Mesothelial cell of epicardium (in vitro differentiated cells): ENCODE results near the gene EMILIN1. TPM values are rescaled to one million over a fixed set of nuclear protein-coding genes. Genes with fewer than 3 reads are reported as not detected.

Source experiments
- DNase-seq, 2 experiments: peaks; one replicate each; pipeline ENCODE4 v3.0.0; 2021; ENCODE audit warnings: low spot score in 2 of 2; ENCODE audit not compliant: unreplicated experiment in 2 of 2
- H3K27ac Mint-ChIP-seq: 2 replicates; pipeline ENCODE4 v1.8.0; 2021; ENCODE audit warnings: mixed read lengths
- H3K27me3 Mint-ChIP-seq: 2 replicates; pipeline ENCODE4 v1.8.0; 2021; ENCODE audit warnings: low read depth, mixed read lengths
- H3K36me3 Mint-ChIP-seq: 2 replicates; pipeline ENCODE4 v1.8.0; 2021; ENCODE audit warnings: mixed read lengths
- H3K4me1 Mint-ChIP-seq: 2 replicates; pipeline ENCODE4 v1.8.0; 2021; ENCODE audit warnings: mixed read lengths
- H3K4me3 Mint-ChIP-seq: 2 replicates; pipeline ENCODE4 v1.8.0; 2021; ENCODE audit warnings: mild to moderate bottlenecking, moderate library complexity, mixed read lengths
- H3K9me3 Mint-ChIP-seq: 2 replicates; pipeline ENCODE4 v1.8.0; 2021; ENCODE audit warnings: mixed read lengths
- total RNA-seq: library from RNA; stranded (reverse); gene quantifications from 3 replicates; pipeline ENCODE4 v1.2.1, GENCODE V29; 2021
- TF ChIP-seq, protein P1 (sequence below): fragments of 200-600 bp; sonication (generic); IDR thresholded peaks from one replicate; pipeline ENCODE4 v1.5.0; 2021; ENCODE audit warnings: antibody characterized with exemption; ENCODE audit not compliant: unreplicated experiment

Gene EMILIN1
- total RNA-seq, 1 donor from 2014 or later: 179 TPM

DNA sequence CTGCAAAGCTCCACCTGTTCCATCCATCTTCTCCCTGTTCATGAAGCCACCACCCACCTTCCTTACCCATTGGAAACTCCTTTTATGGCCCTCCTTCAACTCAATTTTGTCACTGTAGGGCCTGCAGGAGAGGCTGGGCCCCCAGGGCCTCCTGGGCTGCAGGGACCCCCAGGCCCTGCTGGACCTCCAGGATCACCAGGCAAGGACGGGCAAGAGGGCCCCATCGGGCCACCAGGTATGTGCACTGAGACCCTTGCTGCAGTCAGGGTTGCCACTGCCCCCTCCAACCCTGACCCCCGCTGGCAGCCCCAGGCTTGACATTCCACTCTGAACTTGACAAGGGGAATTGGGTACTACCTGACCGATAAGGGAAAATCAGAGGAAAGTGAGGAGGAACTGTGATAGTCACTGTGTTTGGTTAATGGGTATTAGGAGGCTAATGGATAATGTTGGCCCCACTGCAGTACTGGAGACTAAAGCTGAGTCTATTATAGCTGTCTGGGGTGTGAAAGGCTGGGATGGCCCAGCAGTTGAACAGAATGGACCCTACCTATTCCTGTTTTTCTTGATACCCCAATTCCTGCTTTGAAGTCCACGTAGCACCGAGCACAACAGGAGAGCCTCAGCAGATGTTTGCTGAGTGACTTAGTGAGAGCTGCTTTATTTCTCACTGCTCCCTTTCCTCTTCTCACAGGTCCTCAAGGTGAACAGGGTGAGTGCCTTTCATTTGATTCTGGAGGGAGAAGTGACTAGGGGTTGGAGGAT lies 6.1 kb downstream of the EMILIN1 start:
- no peaks in the 10 kb centered on the region for H3K9me3 Mint-ChIP-seq
- no peak overlapping the region for H3K4me3 Mint-ChIP-seq
- no peak overlapping the region for H3K27ac Mint-ChIP-seq
- DNase-seq: no peak
- TF ChIP-seq, protein P1, sequence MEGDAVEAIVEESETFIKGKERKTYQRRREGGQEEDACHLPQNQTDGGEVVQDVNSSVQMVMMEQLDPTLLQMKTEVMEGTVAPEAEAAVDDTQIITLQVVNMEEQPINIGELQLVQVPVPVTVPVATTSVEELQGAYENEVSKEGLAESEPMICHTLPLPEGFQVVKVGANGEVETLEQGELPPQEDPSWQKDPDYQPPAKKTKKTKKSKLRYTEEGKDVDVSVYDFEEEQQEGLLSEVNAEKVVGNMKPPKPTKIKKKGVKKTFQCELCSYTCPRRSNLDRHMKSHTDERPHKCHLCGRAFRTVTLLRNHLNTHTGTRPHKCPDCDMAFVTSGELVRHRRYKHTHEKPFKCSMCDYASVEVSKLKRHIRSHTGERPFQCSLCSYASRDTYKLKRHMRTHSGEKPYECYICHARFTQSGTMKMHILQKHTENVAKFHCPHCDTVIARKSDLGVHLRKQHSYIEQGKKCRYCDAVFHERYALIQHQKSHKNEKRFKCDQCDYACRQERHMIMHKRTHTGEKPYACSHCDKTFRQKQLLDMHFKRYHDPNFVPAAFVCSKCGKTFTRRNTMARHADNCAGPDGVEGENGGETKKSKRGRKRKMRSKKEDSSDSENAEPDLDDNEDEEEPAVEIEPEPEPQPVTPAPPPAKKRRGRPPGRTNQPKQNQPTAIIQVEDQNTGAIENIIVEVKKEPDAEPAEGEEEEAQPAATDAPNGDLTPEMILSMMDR: no peak
- peaks cover 32% of the 10 kb centered on the region for H3K4me1 Mint-ChIP-seq
- H3K36me3 Mint-ChIP-seq: no peaks in the 10 kb centered on the region
- H3K27me3 Mint-ChIP-seq: peaks cover 18% of the 10 kb centered on the region

DNA sequence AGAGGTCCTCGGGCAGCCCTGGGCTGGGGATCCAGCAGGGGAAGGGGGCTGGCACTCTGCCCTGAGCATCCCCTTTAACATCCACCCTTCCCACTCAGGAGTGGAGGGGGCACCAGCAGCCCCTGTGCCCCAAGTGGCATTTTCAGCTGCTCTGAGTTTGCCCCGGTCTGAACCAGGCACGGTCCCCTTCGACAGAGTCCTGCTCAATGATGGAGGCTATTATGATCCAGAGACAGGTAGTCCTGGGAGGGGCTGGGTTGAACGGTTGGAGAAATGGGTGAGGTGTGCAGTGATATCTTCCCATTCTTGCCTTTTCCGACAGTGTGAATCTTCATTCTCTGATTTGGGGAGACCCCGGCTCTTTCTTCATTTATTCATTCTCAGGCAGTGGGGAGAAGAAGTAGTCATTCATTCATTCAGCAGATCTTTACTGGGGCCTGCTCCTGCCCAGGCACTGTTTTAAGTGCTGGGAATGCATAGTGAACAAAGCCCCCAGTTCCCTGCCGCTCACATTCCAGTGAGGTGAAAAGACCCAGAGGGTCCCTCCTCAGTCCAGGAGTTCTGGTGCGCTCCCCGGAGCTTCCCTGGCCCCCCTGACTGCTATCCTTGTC lies 6.8 kb downstream of the EMILIN1 start:
- Mint-ChIP-seq H3K9me3 (no peaks in the 10 kb centered on the region), H3K4me3 (peak overlapping the region; percentile 70), H3K4me1 (peaks cover 26% of the 10 kb centered on the region), H3K36me3 (no peaks in the 10 kb centered on the region), H3K27ac (peak overlapping the region; percentile 35), H3K27me3 (peaks cover 18% of the 10 kb centered on the region)
- DNase-seq: no peak
- TF ChIP-seq, protein P1: no peak

DNA sequence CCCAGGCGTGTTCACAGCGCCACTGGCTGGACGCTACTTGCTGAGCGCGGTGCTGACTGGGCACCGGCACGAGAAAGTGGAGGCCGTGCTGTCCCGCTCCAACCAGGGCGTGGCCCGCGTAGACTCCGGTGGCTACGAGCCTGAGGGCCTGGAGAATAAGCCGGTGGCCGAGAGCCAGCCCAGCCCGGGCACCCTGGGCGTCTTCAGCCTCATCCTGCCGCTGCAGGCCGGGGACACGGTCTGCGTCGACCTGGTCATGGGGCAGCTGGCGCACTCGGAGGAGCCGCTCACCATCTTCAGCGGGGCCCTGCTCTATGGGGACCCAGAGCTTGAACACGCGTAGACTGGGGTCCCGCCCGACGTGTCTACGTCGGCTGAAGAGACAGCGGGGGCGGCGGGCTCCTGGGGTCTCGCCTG lies 7.3 kb downstream of the EMILIN1 start:
- Mint-ChIP-seq H3K4me3 (peak overlapping the region; percentile 70), H3K4me1 (peaks cover 24% of the 10 kb centered on the region)
- DNase-seq: no peak

DNA sequence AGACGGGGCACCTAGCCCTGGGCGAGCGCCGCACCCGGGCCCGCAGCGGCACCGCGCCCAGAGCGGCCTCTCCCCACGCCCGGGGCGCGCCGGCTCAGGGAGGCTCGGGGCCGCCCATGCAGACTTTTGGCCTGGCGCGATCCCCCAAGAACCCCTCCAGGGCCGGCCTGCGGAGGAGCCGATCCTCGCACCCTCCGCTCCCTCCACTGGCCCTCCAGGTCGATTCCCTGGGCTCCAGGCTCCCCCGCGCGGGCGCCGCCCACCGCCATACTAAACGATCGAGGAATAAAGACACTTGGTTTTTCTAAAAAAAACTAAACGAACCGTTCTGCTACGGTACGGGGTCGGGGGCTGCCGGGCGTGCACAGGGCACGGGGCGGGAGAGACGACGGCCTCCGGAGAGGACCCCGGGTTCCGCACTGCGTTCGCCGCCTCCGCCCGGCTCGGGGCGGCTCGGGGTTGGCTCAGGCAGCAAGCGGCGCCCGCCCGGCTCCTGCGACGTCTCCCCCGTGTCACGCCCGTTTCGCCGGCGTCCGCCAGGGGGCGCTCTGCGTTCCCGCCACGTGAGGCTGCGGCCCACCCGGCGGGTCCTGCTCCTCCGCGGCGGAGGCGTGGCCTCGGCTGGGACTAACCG lies 7.8 kb downstream of the EMILIN1 start:
- peak; percentile 93 to 99 for DNase-seq
- Mint-ChIP-seq H3K27me3 (peaks cover 18% of the 10 kb centered on the region), H3K36me3 (no peaks in the 10 kb centered on the region), H3K27ac (peak overlapping the region; percentile 82), H3K9me3 (no peaks in the 10 kb centered on the region), H3K4me3 (peak overlapping the region; percentile 72), H3K4me1 (peaks cover 19% of the 10 kb centered on the region)
- TF ChIP-seq, protein P1: peak; percentile 97

More for the DNA sequence above, 7.3 kb downstream of the EMILIN1 start:
- Mint-ChIP-seq H3K9me3 (no peaks in the 10 kb centered on the region), H3K36me3 (no peaks in the 10 kb centered on the region), H3K27me3 (peaks cover 18% of the 10 kb centered on the region), H3K27ac (no peak overlapping the region)
- TF ChIP-seq, protein P1: no peak

DNA sequence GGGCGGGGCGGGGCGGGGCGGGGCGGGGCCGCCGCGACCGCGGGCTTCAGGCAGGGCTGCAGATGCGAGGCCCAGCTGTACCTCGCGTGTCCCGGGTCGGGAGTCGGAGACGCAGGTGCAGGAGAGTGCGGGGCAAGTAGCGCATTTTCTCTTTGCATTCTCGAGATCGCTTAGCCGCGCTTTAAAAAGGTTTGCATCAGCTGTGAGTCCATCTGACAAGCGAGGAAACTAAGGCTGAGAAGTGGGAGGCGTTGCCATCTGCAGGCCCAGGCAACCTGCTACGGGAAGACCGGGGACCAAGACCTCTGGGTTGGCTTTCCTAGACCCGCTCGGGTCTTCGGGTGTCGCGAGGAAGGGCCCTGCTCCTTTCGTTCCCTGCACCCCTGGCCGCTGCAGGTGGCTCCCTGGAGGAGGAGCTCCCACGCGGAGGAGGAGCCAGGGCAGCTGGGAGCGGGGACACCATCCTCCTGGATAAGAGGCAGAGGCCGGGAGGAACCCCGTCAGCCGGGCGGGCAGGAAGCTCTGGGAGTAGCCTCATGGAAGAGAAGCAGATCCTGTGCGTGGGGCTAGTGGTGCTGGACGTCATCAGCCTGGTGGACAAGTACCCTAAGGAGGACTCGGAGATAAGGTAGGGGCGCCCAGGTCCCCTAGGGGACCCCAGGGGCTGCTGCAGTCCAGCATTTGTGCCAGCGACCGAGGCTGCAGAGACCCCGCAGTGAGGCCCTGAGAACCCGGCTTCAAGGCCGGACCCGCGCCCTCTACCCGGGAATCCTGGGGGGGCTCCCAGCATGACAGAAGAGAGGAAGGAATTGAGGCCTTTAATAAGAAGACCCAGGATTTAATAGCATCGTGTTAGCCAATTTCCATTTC lies 8.5 kb downstream of the EMILIN1 start, which contains the start of gene KHK:
TSS of gene KHK (plus strand) at position 49 of the 870 bp plus-strand sequence. CDS start at position 537, 488 bp downstream.
- peak in 1 of 2 experiments; percentile 57 for DNase-seq
- no peaks in the 10 kb centered on the region for H3K36me3 Mint-ChIP-seq
- peaks cover 13% of the 10 kb centered on the region for H3K4me1 Mint-ChIP-seq
- peak within 1 kb of the TSS; percentile 72 for H3K4me3 Mint-ChIP-seq
- H3K27ac Mint-ChIP-seq: peak within 1 kb of the TSS; percentile 82
- TF ChIP-seq, protein P1: peak; percentile 67
- H3K27me3 Mint-ChIP-seq: peaks cover 18% of the 10 kb centered on the region
- H3K9me3 Mint-ChIP-seq: no peaks in the 10 kb centered on the region
